ENCODE data around the gene MSH2. TPM values are rescaled to one million over a fixed set of nuclear protein-coding genes. Genes with fewer than 3 reads are reported as not detected.
"Not testable (repeated sequence)": the region's sequence is repeated elsewhere in the genome, so short reads cannot be mapped to it uniquely, and the experiment has no call there.

The MSH2 gene
- polyA plus RNA-seq, 1 donor from 2014 or later: 18.5 TPM

- H3K27me3 Mint-ChIP-seq: peaks cover 14% of the 10 kb centered on the region
- peak overlapping the region in 2 of 3 donors; percentile 28 to 32 for H3K27ac Mint-ChIP-seq
- H3K4me3 Mint-ChIP-seq: peak overlapping the region in 2 of 4 donors; percentile 43 to 74
- peaks cover 4 to 22% (median 14%) of the 10 kb centered on the region in 3 donors for H3K9me3 Mint-ChIP-seq
- peaks cover 15 to 18% (median 17%) of the 10 kb centered on the region in 3 donors for H3K4me1 Mint-ChIP-seq
- H3K36me3 Mint-ChIP-seq: not testable (repeated sequence)
Observed at GRCh38 chr2:47502498-47502897, 99.5 kb downstream of the MSH2 start.

GRCh38 chr2:47503481-47504070 lies 100.6 kb downstream of the MSH2 start:
- H3K4me1 Mint-ChIP-seq: peaks cover 15 to 18% (median 17%) of the 10 kb centered on the region in 3 donors
- peaks cover 4% of the 10 kb centered on the region for H3K36me3 Mint-ChIP-seq
- H3K27ac Mint-ChIP-seq: peak overlapping the region in 1 of 3 donors; percentile 36
- peaks cover 4 to 22% (median 15%) of the 10 kb centered on the region in 3 donors for H3K9me3 Mint-ChIP-seq
- H3K27me3 Mint-ChIP-seq: peaks cover 14% of the 10 kb centered on the region
- peak overlapping the region in 3 of 4 donors; percentile 19 to 65 (median 35) for H3K4me3 Mint-ChIP-seq

- Mint-ChIP-seq H3K9me3 (peaks cover 4 to 20% (median 15%) of the 10 kb centered on the region in 3 donors), H3K27me3 (peaks cover 14% of the 10 kb centered on the region), H3K27ac (peak overlapping the region in 1 of 3 donors; percentile 36), H3K4me3 (peak overlapping the region in 3 of 4 donors; percentile 19 to 65 (median 35)), H3K4me1 (peaks cover 15 to 20% (median 19%) of the 10 kb centered on the region in 3 donors), H3K36me3 (peaks cover 4% of the 10 kb centered on the region)
Observed at GRCh38 chr2:47504174-47504810, 101.3 kb downstream of the MSH2 start.

GRCh38 chr2:47506024-47506423 lies 103.1 kb downstream of the MSH2 start:
- Mint-ChIP-seq H3K9me3 (peaks cover 4 to 10% (median 9%) of the 10 kb centered on the region in 3 donors), H3K36me3 (peaks cover 4% of the 10 kb centered on the region), H3K27ac (no peak overlapping the region), H3K4me1 (peaks cover 15 to 19% (median 19%) of the 10 kb centered on the region in 3 donors), H3K27me3 (peaks cover 14% of the 10 kb centered on the region), H3K4me3 (no peak overlapping the region)

- H3K4me1 Mint-ChIP-seq: peaks cover 15 to 19% (median 19%) of the 10 kb centered on the region in 3 donors
- peaks cover 4 to 10% (median 9%) of the 10 kb centered on the region in 3 donors for H3K9me3 Mint-ChIP-seq
- no peak overlapping the region for H3K27ac Mint-ChIP-seq
- no peak overlapping the region for H3K4me3 Mint-ChIP-seq
- H3K27me3 Mint-ChIP-seq: peaks cover 14% of the 10 kb centered on the region
- H3K36me3 Mint-ChIP-seq: peaks cover 4% of the 10 kb centered on the region
Observed at GRCh38 chr2:47506436-47506835, 103.5 kb downstream of the MSH2 start.

- no peak overlapping the region for H3K27ac Mint-ChIP-seq
- H3K36me3 Mint-ChIP-seq: peaks cover 4% of the 10 kb centered on the region
- H3K27me3 Mint-ChIP-seq: peaks cover 14% of the 10 kb centered on the region
- no peak overlapping the region for H3K4me3 Mint-ChIP-seq
- peaks cover 10 to 13% (median 12%) of the 10 kb centered on the region in 3 donors for H3K4me1 Mint-ChIP-seq
- H3K9me3 Mint-ChIP-seq: peaks cover 0 to 10% (median 9%) of the 10 kb centered on the region in 3 donors
Observed at GRCh38 chr2:47508080-47508479, 105.1 kb downstream of the MSH2 start.

- Mint-ChIP-seq H3K36me3 (peaks cover 9% of the 10 kb centered on the region), H3K9me3 (peaks cover 0 to 10% (median 9%) of the 10 kb centered on the region in 3 donors), H3K27ac (no peak overlapping the region), H3K4me1 (peaks cover 7 to 13% (median 13%) of the 10 kb centered on the region in 3 donors), H3K27me3 (peaks cover 14% of the 10 kb centered on the region), H3K4me3 (no peak overlapping the region)
Observed at GRCh38 chr2:47508641-47509040, 105.7 kb downstream of the MSH2 start.

- H3K4me3 Mint-ChIP-seq: peak overlapping the region in 1 of 4 donors; percentile 47
- H3K4me1 Mint-ChIP-seq: peaks cover 1 to 7% (median 7%) of the 10 kb centered on the region in 3 donors
- peaks cover 10% of the 10 kb centered on the region for H3K27me3 Mint-ChIP-seq
- H3K36me3 Mint-ChIP-seq: peaks cover 11% of the 10 kb centered on the region
- H3K27ac Mint-ChIP-seq: peak overlapping the region in 1 of 3 donors; percentile 46
- H3K9me3 Mint-ChIP-seq: peaks cover 0 to 10% (median 8%) of the 10 kb centered on the region in 3 donors
Observed at GRCh38 chr2:47509250-47509649, 106.3 kb downstream of the MSH2 start.

- H3K27me3 Mint-ChIP-seq: peaks cover 8% of the 10 kb centered on the region
- no peak overlapping the region for H3K4me3 Mint-ChIP-seq
- H3K36me3 Mint-ChIP-seq: peaks cover 11% of the 10 kb centered on the region
- H3K27ac Mint-ChIP-seq: peak overlapping the region in 1 of 3 donors; percentile 66
- H3K4me1 Mint-ChIP-seq: peaks cover 0 to 4% (median 2%) of the 10 kb centered on the region in 3 donors
- peaks cover 0 to 10% (median 5%) of the 10 kb centered on the region in 3 donors for H3K9me3 Mint-ChIP-seq
Observed at GRCh38 chr2:47509821-47510385, 106.9 kb downstream of the MSH2 start.

GRCh38 chr2:47510745-47511144 lies 107.8 kb downstream of the MSH2 start:
- peaks cover 4% of the 10 kb centered on the region for H3K27me3 Mint-ChIP-seq
- H3K9me3 Mint-ChIP-seq: peaks cover 0 to 4% (median 2%) of the 10 kb centered on the region in 3 donors
- peaks cover 0 to 4% (median 2%) of the 10 kb centered on the region in 3 donors for H3K4me1 Mint-ChIP-seq
- peaks cover 9% of the 10 kb centered on the region for H3K36me3 Mint-ChIP-seq
- H3K27ac Mint-ChIP-seq: no peak overlapping the region
- H3K4me3 Mint-ChIP-seq: no peak overlapping the region

GRCh38 chr2:47512581-47513083 lies 109.7 kb downstream of the MSH2 start:
- Mint-ChIP-seq H3K4me1 (peaks cover 0 to 4% (median 2%) of the 10 kb centered on the region in 3 donors), H3K27me3 (no peaks in the 10 kb centered on the region), H3K36me3 (peaks cover 9% of the 10 kb centered on the region), H3K27ac (no peak overlapping the region), H3K9me3 (peaks cover 0 to 2% (median 0%) of the 10 kb centered on the region in 3 donors), H3K4me3 (no peak overlapping the region)

GRCh38 chr2:47513981-47514520 lies 111.1 kb downstream of the MSH2 start:
- no peak overlapping the region for H3K27ac Mint-ChIP-seq
- peaks cover 9% of the 10 kb centered on the region for H3K36me3 Mint-ChIP-seq
- H3K9me3 Mint-ChIP-seq: no peaks in the 10 kb centered on the region
- H3K4me1 Mint-ChIP-seq: peaks cover 0 to 3% (median 2%) of the 10 kb centered on the region in 3 donors
- no peak overlapping the region for H3K4me3 Mint-ChIP-seq
- H3K27me3 Mint-ChIP-seq: no peaks in the 10 kb centered on the region

- Mint-ChIP-seq H3K36me3 (peaks cover 9% of the 10 kb centered on the region), H3K4me3 (no peak overlapping the region), H3K4me1 (peaks cover 0 to 10% (median 8%) of the 10 kb centered on the region in 3 donors), H3K27ac (no peak overlapping the region), H3K9me3 (no peaks in the 10 kb centered on the region), H3K27me3 (no peaks in the 10 kb centered on the region)
Observed at GRCh38 chr2:47516360-47517104, 113.6 kb downstream of the MSH2 start.

- Mint-ChIP-seq H3K36me3 (peaks cover 5% of the 10 kb centered on the region), H3K9me3 (no peaks in the 10 kb centered on the region), H3K4me3 (peak overlapping the region in 1 of 4 donors; percentile 73), H3K4me1 (peaks cover 0 to 10% (median 8%) of the 10 kb centered on the region in 3 donors), H3K27me3 (no peaks in the 10 kb centered on the region), H3K27ac (peak overlapping the region in 1 of 3 donors; percentile 50)
Observed at GRCh38 chr2:47518497-47519146, 115.7 kb downstream of the MSH2 start.

Data from IgD-negative memory B cell (primary cell).